ENCODE measurements around the gene CRB2. TPM values are rescaled to one million over a fixed set of nuclear protein-coding genes. Genes with fewer than 3 reads are reported as not detected.

Gene CRB2
- total RNA-seq, 1 donor from 2014 or later = not detected

GRCh38 chr9:123421186-123421585 lies 65.2 kb downstream of the CRB2 start:
- DNase-seq (ENCODE audit: low read depth in 2 of 2) = no peak

GRCh38 chr9:123421801-123422455 lies 65.9 kb downstream of the CRB2 start:
- DNase-seq (ENCODE audit: low read depth in 2 of 2) = no peak

GRCh38 chr9:123422635-123423310 lies 66.8 kb downstream of the CRB2 start:
- no peak for DNase-seq (ENCODE audit: low read depth in 2 of 2)

GRCh38 chr9:123423311-123423640 lies 67.3 kb downstream of the CRB2 start:
- no peak for DNase-seq (ENCODE audit: low read depth in 2 of 2)

GRCh38 chr9:123424131-123424530 lies 68.1 kb downstream of the CRB2 start:
- DNase-seq (ENCODE audit: low read depth in 2 of 2) = no peak

- no peak for DNase-seq (ENCODE audit: low read depth in 2 of 2)
These were observed 68.7 kb downstream of the CRB2 start for GRCh38 chr9:123424552-123425225.

- no peak for DNase-seq (ENCODE audit: low read depth in 2 of 2)
These were observed 69.3 kb downstream of the CRB2 start for GRCh38 chr9:123425261-123425821.

GRCh38 chr9:123425836-123426365 lies 69.9 kb downstream of the CRB2 start:
- no peak for DNase-seq (ENCODE audit: low read depth in 2 of 2)

GRCh38 chr9:123426406-123426805 lies 70.4 kb downstream of the CRB2 start:
- no peak for DNase-seq (ENCODE audit: low read depth in 2 of 2)

Other genes starting within 250 kb of the CRB2 start
- 7.2 and 8.1 TPM in 2 replicates for gene STRBP, start 87.6 kb upstream of the CRB2 start, total RNA-seq